Lower lobe of right lung (tissue), 2 donors: Measurements from ENCODE around the gene FGFR4. TPM values are rescaled to one million over a fixed set of nuclear protein-coding genes. Genes with fewer than 3 reads are reported as not detected.
A peak's percentile ranks its signal among the peaks of the same experiment; 100 is the strongest.

Source experiments
- ATAC-seq, 2 donors: fragments of 200-7000 bp; cut with Tn5 transposase; one replicate each; pipeline ENCODE4 v1.9.1; 2020 to 2022; ENCODE audit warnings: mild to moderate bottlenecking in 2 of 2, moderate library complexity in 2 of 2
- DNase-seq: peaks from one replicate; pipeline ENCODE4 v3.0.0-alpha.2; 2020
- H3K27ac ChIP-seq: fragments of 200-600 bp; one replicate; pipeline ENCODE4 v1.8.0; 2022
- H3K27me3 ChIP-seq: fragments of 200-600 bp; one replicate; pipeline ENCODE4 v1.8.0; 2022; ENCODE audit warnings: low read depth
- H3K36me3 ChIP-seq: fragments of 200-600 bp; one replicate; pipeline ENCODE4 v1.8.0; 2022; ENCODE audit warnings: mild to moderate bottlenecking
- H3K4me1 ChIP-seq: fragments of 200-600 bp; one replicate; pipeline ENCODE4 v1.8.0; 2022
- H3K4me3 ChIP-seq: fragments of 200-600 bp; one replicate; pipeline ENCODE4 v1.8.0; 2022; ENCODE audit warnings: mild to moderate bottlenecking
- H3K9me3 ChIP-seq: fragments of 200-600 bp; one replicate; pipeline ENCODE4 v1.8.0; 2022
- intact Hi-C: fragments of 100-400 bp; cut with DNase I; formaldehyde crosslinking; loops from one replicate; pipeline ENCODE4 v1.11.0; 2022
- total RNA-seq: library from RNA; stranded (reverse); fragmentation: NEBNext Ultra II Directional; extraction: Animal tissue kit (Norgen Biotek cat#: 25700); gene quantifications from one replicate; pipeline ENCODE4 v1.2.1, GENCODE V29; 2021
- TF ChIP-seq, protein P1 (sequence below): fragments of 200-600 bp; IDR thresholded peaks from one replicate; pipeline ENCODE4 v1.8.0; 2022; ENCODE audit warnings: antibody characterized with exemption, mild to moderate bottlenecking
- donor health status: DM: no; HTN: yes; CAD: no; lungs with severe emphysema.

FGFR4 gene
- total RNA-seq, 1 donor from 2014 or later, result 59.7 TPM

GRCh38 chr5:177133096-177133852 lies 46.6 kb downstream of the FGFR4 start, which contains the start of gene NSD1:
Gene NSD1, plus strand, starts transcription at chr5:177133773. Its CDS starts 1,331 bp downstream, at chr5:177135104.
- TF ChIP-seq, protein P1, sequence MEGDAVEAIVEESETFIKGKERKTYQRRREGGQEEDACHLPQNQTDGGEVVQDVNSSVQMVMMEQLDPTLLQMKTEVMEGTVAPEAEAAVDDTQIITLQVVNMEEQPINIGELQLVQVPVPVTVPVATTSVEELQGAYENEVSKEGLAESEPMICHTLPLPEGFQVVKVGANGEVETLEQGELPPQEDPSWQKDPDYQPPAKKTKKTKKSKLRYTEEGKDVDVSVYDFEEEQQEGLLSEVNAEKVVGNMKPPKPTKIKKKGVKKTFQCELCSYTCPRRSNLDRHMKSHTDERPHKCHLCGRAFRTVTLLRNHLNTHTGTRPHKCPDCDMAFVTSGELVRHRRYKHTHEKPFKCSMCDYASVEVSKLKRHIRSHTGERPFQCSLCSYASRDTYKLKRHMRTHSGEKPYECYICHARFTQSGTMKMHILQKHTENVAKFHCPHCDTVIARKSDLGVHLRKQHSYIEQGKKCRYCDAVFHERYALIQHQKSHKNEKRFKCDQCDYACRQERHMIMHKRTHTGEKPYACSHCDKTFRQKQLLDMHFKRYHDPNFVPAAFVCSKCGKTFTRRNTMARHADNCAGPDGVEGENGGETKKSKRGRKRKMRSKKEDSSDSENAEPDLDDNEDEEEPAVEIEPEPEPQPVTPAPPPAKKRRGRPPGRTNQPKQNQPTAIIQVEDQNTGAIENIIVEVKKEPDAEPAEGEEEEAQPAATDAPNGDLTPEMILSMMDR, result no peak
- ATAC-seq, result peak; percentile 90 to 92
- intact Hi-C loops, result no loop called here

GRCh38 chr5:177133853-177134696 lies 47.4 kb downstream of the FGFR4 start:
- Histone ChIP-seq H3K4me3 (peak overlapping the region; percentile 80), H3K9me3 (no peaks in the 10 kb centered on the region), H3K4me1 (peaks cover 48% of the 10 kb centered on the region), H3K27me3 (no peaks in the 10 kb centered on the region), H3K27ac (peak overlapping the region; percentile 89), H3K36me3 (peaks cover 37% of the 10 kb centered on the region)
- TF ChIP-seq, protein P1, result no peak
- intact Hi-C loops, result no loop called here
- ATAC-seq (peak; percentile 70 to 73), DNase-seq (peak; percentile 73)

More at GRCh38 chr5:177133096-177133852, 46.6 kb downstream of the FGFR4 start, which contains the start of gene NSD1:
- peak within 1 kb of the TSS; percentile 80 for H3K4me3 ChIP-seq
- no peaks in the 10 kb centered on the region for H3K9me3 ChIP-seq
- peaks cover 33% of the 10 kb centered on the region for H3K36me3 ChIP-seq
- DNase-seq, result peak; percentile 94
- H3K27me3 ChIP-seq, result no peaks in the 10 kb centered on the region
- peaks cover 48% of the 10 kb centered on the region for H3K4me1 ChIP-seq
- H3K27ac ChIP-seq, result peak within 1 kb of the TSS; percentile 89

GRCh38 chr5:177134697-177135225 lies 48.0 kb downstream of the FGFR4 start:
- no peaks in the 10 kb centered on the region for H3K27me3 ChIP-seq
- no peaks in the 10 kb centered on the region for H3K9me3 ChIP-seq
- DNase-seq (no peak), ATAC-seq (no peak)
- H3K4me1 ChIP-seq, result peaks cover 50% of the 10 kb centered on the region
- peaks cover 43% of the 10 kb centered on the region for H3K36me3 ChIP-seq
- TF ChIP-seq, protein P1, result no peak
- intact Hi-C loops, result no loop called here
- H3K4me3 ChIP-seq, result peak overlapping the region; percentile 80
- peak overlapping the region; percentile 89 for H3K27ac ChIP-seq

- intact Hi-C loops, result no loop called here
- TF ChIP-seq, protein P1, result no peak
- Histone ChIP-seq H3K9me3 (no peaks in the 10 kb centered on the region), H3K27me3 (no peaks in the 10 kb centered on the region), H3K4me1 (peaks cover 56% of the 10 kb centered on the region), H3K4me3 (no peak overlapping the region), H3K27ac (no peak overlapping the region), H3K36me3 (peaks cover 87% of the 10 kb centered on the region)
- no peak for DNase-seq
- no peak for ATAC-seq
Measured at GRCh38 chr5:177140312-177140711, 53.6 kb downstream of the FGFR4 start.

DNA sequence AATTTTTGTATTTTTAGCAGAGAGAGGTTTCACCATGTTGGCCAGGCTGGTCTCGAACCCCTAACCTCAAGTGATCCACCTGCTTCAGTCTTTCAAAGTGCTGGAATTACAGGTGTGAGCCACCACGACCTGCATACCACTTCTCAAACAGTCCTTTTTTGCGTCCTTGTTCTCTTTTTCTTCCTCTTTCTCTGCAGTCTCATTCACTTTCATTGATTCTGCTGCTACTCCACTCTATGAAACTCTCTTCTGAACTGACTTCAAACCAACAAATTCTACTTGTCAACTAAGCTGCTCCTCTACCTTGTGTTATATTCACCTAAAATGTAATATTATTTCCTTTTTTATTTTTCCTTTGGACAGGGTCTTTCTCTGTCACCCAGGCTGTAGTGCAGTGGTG lies 54.8 kb downstream of the FGFR4 start:
- ATAC-seq (no peak), DNase-seq (no peak)
- intact Hi-C loops, result no loop called here
- Histone ChIP-seq H3K4me1 (peaks cover 44% of the 10 kb centered on the region), H3K27me3 (no peaks in the 10 kb centered on the region), H3K36me3 (peaks cover 87% of the 10 kb centered on the region), H3K9me3 (no peaks in the 10 kb centered on the region), H3K4me3 (no peak overlapping the region), H3K27ac (no peak overlapping the region)
- TF ChIP-seq, protein P1, result no peak
